IMR-90 (cell line): ENCODE data around the gene SAT1.

Source experiments
- CEBPB ChIP-seq: IDR thresholded peaks from 2 replicates; pipeline ENCODE4 v1.6.1; 2012; ENCODE audit warnings: low read depth, low read length, improper control_type of control experiment
- CHD1 ChIP-seq: IDR thresholded peaks from 2 replicates; pipeline ENCODE4 v1.6.1; 2012; ENCODE audit warnings: low read depth, low read length, improper control_type of control experiment
- MXI1 ChIP-seq: IDR thresholded peaks from 2 replicates; pipeline ENCODE4 v1.6.1; 2012; ENCODE audit warnings: low read depth, mild to moderate bottlenecking, low read length, moderate library complexity, borderline replicate concordance
- POLR2A ChIP-seq: IDR thresholded peaks from 2 replicates; pipeline ENCODE4 v1.6.1; 2012; ENCODE audit warnings: mild to moderate bottlenecking, low read depth, low read length
- RAD21 ChIP-seq: IDR thresholded peaks from 2 replicates; pipeline ENCODE4 v1.6.1; 2012; ENCODE audit warnings: low read length, improper control_type of control experiment
- SMC3 ChIP-seq: fragments of 150-350 bp; IDR thresholded peaks from 2 replicates; pipeline ENCODE4 v1.6.1; 2016; ENCODE audit warnings: low read depth, mild to moderate bottlenecking, antibody characterized with exemption, low read length, moderate library complexity
- TF ChIP-seq, protein P1 (sequence below): conservative IDR thresholded peaks from 2 replicates; pipeline ENCODE4 v1.5.1; 2012; ENCODE audit warnings: mild to moderate bottlenecking, low read depth, low read length, improper control_type of control experiment
- TF ChIP-seq, protein P2 (sequence below): fragments of 150-350 bp; IDR thresholded peaks from 2 replicates; pipeline ENCODE4 v1.6.1; 2016; ENCODE audit warnings: low read depth, mild to moderate bottlenecking, low read length, moderate library complexity, borderline replicate concordance

GRCh38 chrX:23803931-23804381, 21.0 kb downstream of the SAT1 start:
- TF ChIP-seq, protein P1, sequence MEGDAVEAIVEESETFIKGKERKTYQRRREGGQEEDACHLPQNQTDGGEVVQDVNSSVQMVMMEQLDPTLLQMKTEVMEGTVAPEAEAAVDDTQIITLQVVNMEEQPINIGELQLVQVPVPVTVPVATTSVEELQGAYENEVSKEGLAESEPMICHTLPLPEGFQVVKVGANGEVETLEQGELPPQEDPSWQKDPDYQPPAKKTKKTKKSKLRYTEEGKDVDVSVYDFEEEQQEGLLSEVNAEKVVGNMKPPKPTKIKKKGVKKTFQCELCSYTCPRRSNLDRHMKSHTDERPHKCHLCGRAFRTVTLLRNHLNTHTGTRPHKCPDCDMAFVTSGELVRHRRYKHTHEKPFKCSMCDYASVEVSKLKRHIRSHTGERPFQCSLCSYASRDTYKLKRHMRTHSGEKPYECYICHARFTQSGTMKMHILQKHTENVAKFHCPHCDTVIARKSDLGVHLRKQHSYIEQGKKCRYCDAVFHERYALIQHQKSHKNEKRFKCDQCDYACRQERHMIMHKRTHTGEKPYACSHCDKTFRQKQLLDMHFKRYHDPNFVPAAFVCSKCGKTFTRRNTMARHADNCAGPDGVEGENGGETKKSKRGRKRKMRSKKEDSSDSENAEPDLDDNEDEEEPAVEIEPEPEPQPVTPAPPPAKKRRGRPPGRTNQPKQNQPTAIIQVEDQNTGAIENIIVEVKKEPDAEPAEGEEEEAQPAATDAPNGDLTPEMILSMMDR = no peak
- TF ChIP-seq CEBPB = peak; percentile 99
- no peak for TF ChIP-seq MXI1
- no peak for TF ChIP-seq POLR2A
- no peak for TF ChIP-seq RAD21
- TF ChIP-seq CHD1 = no peak
- TF ChIP-seq, protein P2, sequence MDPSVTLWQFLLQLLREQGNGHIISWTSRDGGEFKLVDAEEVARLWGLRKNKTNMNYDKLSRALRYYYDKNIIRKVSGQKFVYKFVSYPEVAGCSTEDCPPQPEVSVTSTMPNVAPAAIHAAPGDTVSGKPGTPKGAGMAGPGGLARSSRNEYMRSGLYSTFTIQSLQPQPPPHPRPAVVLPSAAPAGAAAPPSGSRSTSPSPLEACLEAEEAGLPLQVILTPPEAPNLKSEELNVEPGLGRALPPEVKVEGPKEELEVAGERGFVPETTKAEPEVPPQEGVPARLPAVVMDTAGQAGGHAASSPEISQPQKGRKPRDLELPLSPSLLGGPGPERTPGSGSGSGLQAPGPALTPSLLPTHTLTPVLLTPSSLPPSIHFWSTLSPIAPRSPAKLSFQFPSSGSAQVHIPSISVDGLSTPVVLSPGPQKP = no peak
- TF ChIP-seq SMC3 = no peak
